IMR-90 (cell line): ENCODE measurements around the gene CAPZA2. TPM values are rescaled to one million over a fixed set of nuclear protein-coding genes. Genes with fewer than 3 reads are reported as not detected.

Experiments used
- ATAC-seq: fragments of 200-7000 bp; cut with Tn5 transposase; 2 replicates; pipeline ENCODE4 v1.9.1; 2020; ENCODE audit warnings: low read depth, mild to moderate bottlenecking, moderate library complexity
- Bru-seq: library from RNA; stranded (reverse); fragments of 400-500 nt; gene quantifications from one replicate; lab custom pipeline; 2021; lab: Mats Ljungman, UMichigan
- BruChase-seq, 2 experiments: library from RNA; stranded (reverse); fragments of 400-500 nt; gene quantifications; one replicate each; lab custom pipeline; 2021; lab: Mats Ljungman, UMichigan
- BruUV-seq: library from RNA; stranded (reverse); fragments of 400-500 nt; replicated peaks from 2 replicates; lab custom pipeline; 2021; lab: Mats Ljungman, UMichigan
- CTCF ChIA-PET: fragments of 300-600 bp; formaldehyde crosslinking; extraction: SDS; loops from one replicate; lab custom pipeline; 2021; ENCODE audit warnings: antibody characterized with exemption; lab: Yijun Ruan, JAX
- POLR2A ChIA-PET: fragments of 300-600 bp; sonication (Branson Sonifier 250); formaldehyde crosslinking; loops from one replicate; lab custom pipeline; 2022; ENCODE audit warnings: antibody characterized with exemption; ENCODE audit not compliant: unreplicated experiment; lab: Charles Lee
- DNase-seq: peaks from one replicate; pipeline ENCODE4 v3.0.0; 2013
- H2AFZ ChIP-seq: replicated peaks from 2 replicates; pipeline ENCODE3; 2013; ENCODE audit warnings: low read length, mild to moderate bottlenecking; ENCODE audit not compliant: poor library complexity
- H2AK5ac ChIP-seq: 2 replicates; pipeline ENCODE4 v1.6.1; 2013; ENCODE audit warnings: low read depth, low read length, inconsistent platforms
- H2AK9ac ChIP-seq: replicated peaks from 2 replicates; pipeline ENCODE3; 2013; ENCODE audit warnings: mild to moderate bottlenecking, low read depth, low read length, moderate library complexity; ENCODE audit not compliant: poor library complexity
- H2BK120ac ChIP-seq: 2 replicates; pipeline ENCODE4 v1.6.1; 2013; ENCODE audit warnings: low read depth, low read length, inconsistent platforms
- H2BK15ac ChIP-seq: 3 replicates; pipeline ENCODE4 v1.6.1; 2013; ENCODE audit warnings: low read depth, low read length, inconsistent platforms
- H2BK20ac ChIP-seq: 2 replicates; pipeline ENCODE4 v1.6.1; 2013; ENCODE audit warnings: low read depth, mild to moderate bottlenecking, inconsistent platforms, low read length, moderate library complexity
- H2BK5ac ChIP-seq: 2 replicates; pipeline ENCODE4 v1.6.1; 2013; ENCODE audit warnings: mild to moderate bottlenecking, low read depth, low read length, inconsistent platforms; ENCODE audit not compliant: poor library complexity, severe bottlenecking
- H3K14ac ChIP-seq: replicated peaks from 2 replicates; pipeline ENCODE4 v1.6.1; 2013; ENCODE audit warnings: low read depth, low read length, inconsistent platforms
- H3K18ac ChIP-seq: 2 replicates; pipeline ENCODE4 v1.6.1; 2013; ENCODE audit warnings: low read depth, low read length, control low read depth
- H3K23ac ChIP-seq: 2 replicates; pipeline ENCODE4 v1.6.1; 2013; ENCODE audit warnings: low read depth, low read length, inconsistent platforms
- H3K27ac ChIP-seq: 2 replicates; pipeline ENCODE4 v1.5.1; 2013; ENCODE audit warnings: mild to moderate bottlenecking, control low read depth, low read length; ENCODE audit not compliant: insufficient read depth
- H3K27me3 ChIP-seq: 2 replicates; pipeline ENCODE4 v1.6.1; 2013; ENCODE audit warnings: low read length; ENCODE audit not compliant: control insufficient read depth, insufficient read depth
- H3K36me3 ChIP-seq: 2 replicates; pipeline ENCODE4 v1.6.1; 2013; ENCODE audit warnings: low read length, mixed read lengths; ENCODE audit not compliant: control insufficient read depth, insufficient read depth
- H3K4ac ChIP-seq: 2 replicates; pipeline ENCODE4 v1.6.1; 2013; ENCODE audit warnings: low read depth, low read length, inconsistent platforms
- H3K4me1 ChIP-seq: 2 replicates; pipeline ENCODE4 v1.6.1; 2013; ENCODE audit warnings: low read length, mixed read lengths; ENCODE audit not compliant: control insufficient read depth, insufficient read depth
- H3K4me2 ChIP-seq: 2 replicates; pipeline ENCODE4 v1.6.1; 2013; ENCODE audit warnings: low read depth, mild to moderate bottlenecking, control low read depth, low read length, moderate library complexity
- H3K4me3 ChIP-seq: 2 replicates; pipeline ENCODE4 v1.5.1; 2013; ENCODE audit warnings: low read depth, mild to moderate bottlenecking, control low read depth, low read length, moderate library complexity; ENCODE audit not compliant: insufficient read depth
- H3K56ac ChIP-seq: 2 replicates; pipeline ENCODE4 v1.6.1; 2013; ENCODE audit warnings: low read length, inconsistent platforms; ENCODE audit not compliant: insufficient read depth; ENCODE audit errors: extremely low read depth
- H3K79me1 ChIP-seq, 2 experiments: 2 replicates each; pipeline ENCODE4 v1.6.1; 2013; ENCODE audit warnings: low read length in 2 of 2, inconsistent platforms in 1 of 2, low read depth in 1 of 2
- H3K9ac ChIP-seq: 2 replicates; pipeline ENCODE4 v1.6.1; 2013; ENCODE audit warnings: low read depth, low read length, control low read depth
- H3K9me1 ChIP-seq: 2 replicates; pipeline ENCODE4 v1.6.1; 2013; ENCODE audit warnings: low read length, inconsistent platforms; ENCODE audit not compliant: insufficient read depth
- H3K9me3 ChIP-seq: 2 replicates; pipeline ENCODE4 v1.6.1; 2013; ENCODE audit warnings: low read length; ENCODE audit not compliant: control insufficient read depth, insufficient read depth
- H4K20me1 ChIP-seq: 2 replicates; pipeline ENCODE4 v1.6.1; 2013; ENCODE audit warnings: low read length, inconsistent platforms; ENCODE audit not compliant: insufficient read depth
- H4K5ac ChIP-seq: 2 replicates; pipeline ENCODE4 v1.6.1; 2013; ENCODE audit warnings: mild to moderate bottlenecking, low read depth, low read length, control low read depth
- H4K8ac ChIP-seq, 2 experiments: 2 replicates each; pipeline ENCODE4 v1.6.1; 2013; ENCODE audit warnings: low read depth in 2 of 2, low read length in 2 of 2, control low read depth in 1 of 2, inconsistent platforms in 1 of 2
- H4K91ac ChIP-seq: 2 replicates; pipeline ENCODE4 v1.6.1; 2013; ENCODE audit warnings: low read depth, low read length, inconsistent platforms; ENCODE audit not compliant: insufficient read depth
- BHLHE40 ChIP-seq: fragments of 150-350 bp; IDR thresholded peaks from 2 replicates; pipeline ENCODE4 v1.6.1; 2016; ENCODE audit warnings: mild to moderate bottlenecking, low read depth, low read length
- CHD1 ChIP-seq: IDR thresholded peaks from 2 replicates; pipeline ENCODE4 v1.6.1; 2012; ENCODE audit warnings: low read depth, low read length, improper control_type of control experiment
- FOS ChIP-seq: fragments of 150-350 bp; IDR thresholded peaks from 2 replicates; pipeline ENCODE4 v1.6.1; 2016; ENCODE audit warnings: low read depth, low read length
- MAZ ChIP-seq: IDR thresholded peaks from 2 replicates; pipeline ENCODE4 v1.6.1; 2012; ENCODE audit warnings: low read depth, mild to moderate bottlenecking, low read length, improper control_type of control experiment, moderate library complexity, borderline replicate concordance
- MXI1 ChIP-seq: IDR thresholded peaks from 2 replicates; pipeline ENCODE4 v1.6.1; 2012; ENCODE audit warnings: low read depth, mild to moderate bottlenecking, low read length, moderate library complexity, borderline replicate concordance
- NFE2L2 ChIP-seq: fragments of 150-350 bp; IDR thresholded peaks from 2 replicates; pipeline ENCODE4 v1.6.1; 2016; ENCODE audit warnings: low read depth, mild to moderate bottlenecking, low read length
- POLR2A ChIP-seq: IDR thresholded peaks from 2 replicates; pipeline ENCODE4 v1.6.1; 2012; ENCODE audit warnings: mild to moderate bottlenecking, low read depth, low read length
- RAD21 ChIP-seq: IDR thresholded peaks from 2 replicates; pipeline ENCODE4 v1.6.1; 2012; ENCODE audit warnings: low read length, improper control_type of control experiment
- RCOR1 ChIP-seq: IDR thresholded peaks from 2 replicates; pipeline ENCODE4 v1.6.1; 2012; ENCODE audit warnings: mild to moderate bottlenecking, low read length, improper control_type of control experiment; ENCODE audit not compliant: insufficient replicate concordance
- RFX5 ChIP-seq: IDR thresholded peaks from 2 replicates; pipeline ENCODE4 v1.8.0; 2012; ENCODE audit warnings: low read depth, mild to moderate bottlenecking, low read length, moderate library complexity
- SMC3 ChIP-seq: fragments of 150-350 bp; IDR thresholded peaks from 2 replicates; pipeline ENCODE4 v1.6.1; 2016; ENCODE audit warnings: low read depth, mild to moderate bottlenecking, antibody characterized with exemption, low read length, moderate library complexity
- WGBS, 2 experiments: methylation state at CpG; one replicate each; pipeline versions ENCODE4 v1.1.5 to v1.1.7; 2013; ENCODE audit warnings: missing lambda C conversion rate in 2 of 2; ENCODE audit not compliant: insufficient read length in 1 of 2; ENCODE audit errors: extremely low coverage in 2 of 2; 5-methylcytosine and 5-hydroxymethylcytosine counted together
- dilution Hi-C: fragments of 300-500 bp; cut with HindIII; formaldehyde crosslinking; loops from one replicate; pipeline ENCODE4 v1.14.3; 2018; ENCODE audit warnings: low sequenced_read_pairs; ENCODE audit not compliant: unreplicated experiment
- in situ Hi-C: fragments of 300-500 bp; cut with MboI; formaldehyde crosslinking; loops from 3 replicates; pipeline ENCODE4 v1.14.3; 2019; ENCODE audit warnings: low sequenced_read_pairs, inconsistent platforms, mixed read lengths
- intact Hi-C: fragments of 100-400 bp; cut with micrococcal nuclease; formaldehyde crosslinking; loops from 2 replicates; pipeline ENCODE4 v1.10.0; 2022
- long read RNA-seq: library from polyadenylated mRNA; unstranded; transcript quantifications from one replicate; pipeline ENCODE4 v2.0.0, GENCODE V29; 2021; ENCODE audit not compliant: unreplicated experiment
- polyA plus RNA-seq, 3 experiments: library from polyadenylated mRNA; depleted of rRNA; stranded (reverse); fragments of >200 nt; gene quantifications; 2 replicates each; pipeline ENCODE4 v1.2.3, GENCODE V29; 2012; ENCODE audit warnings: low replicate concordance in 1 of 3
- total RNA-seq: library from RNA; depleted of rRNA; stranded (reverse); fragments of >200 nt; gene quantifications from 2 replicates; pipeline ENCODE4 v1.2.3, GENCODE V29; 2012; rRNA removed
- TF ChIP-seq, protein P1 (sequence below): fragments of 150-350 bp; IDR thresholded peaks from 2 replicates; pipeline ENCODE4 v1.6.1; 2016; ENCODE audit warnings: low read depth, mild to moderate bottlenecking, low read length, moderate library complexity, borderline replicate concordance
- TF ChIP-seq, protein P2 (sequence below): conservative IDR thresholded peaks from 2 replicates; pipeline ENCODE4 v1.5.1; 2012; ENCODE audit warnings: mild to moderate bottlenecking, low read depth, low read length, improper control_type of control experiment

CAPZA2 gene
- total RNA-seq (133 and 229 TPM in 2 replicates), polyA plus RNA-seq (2012; rRNA removed) (50.7 and 66.6 TPM in 2 replicates), Bru-seq, nascent RNA (percentile 95 among the genes with signal in this experiment), BruChase-seq, experiment 1, labeled RNA remaining after a 6-hour chase (percentile 86 among the genes with signal in this experiment), BruChase-seq, experiment 2, labeled RNA remaining after a 2-hour chase (percentile 81 among the genes with signal in this experiment)
- 5.7 and 9.2 TPM in 2 replicates for polyA plus RNA-seq (2012; cell fraction: cytosol; rRNA removed)
- 1.9 and 22.8 TPM in 2 replicates for polyA plus RNA-seq (2012; cell fraction: nucleus; rRNA removed; ENCODE audit: low replicate concordance)
- long read RNA-seq, full-length matches to known transcripts: 290 of 308 reads
- long read RNA-seq, partial matches to known transcripts: 4 of 308 reads
- long read RNA-seq, other reads (novel, unspliced or antisense): 14 of 308 reads

DNA sequence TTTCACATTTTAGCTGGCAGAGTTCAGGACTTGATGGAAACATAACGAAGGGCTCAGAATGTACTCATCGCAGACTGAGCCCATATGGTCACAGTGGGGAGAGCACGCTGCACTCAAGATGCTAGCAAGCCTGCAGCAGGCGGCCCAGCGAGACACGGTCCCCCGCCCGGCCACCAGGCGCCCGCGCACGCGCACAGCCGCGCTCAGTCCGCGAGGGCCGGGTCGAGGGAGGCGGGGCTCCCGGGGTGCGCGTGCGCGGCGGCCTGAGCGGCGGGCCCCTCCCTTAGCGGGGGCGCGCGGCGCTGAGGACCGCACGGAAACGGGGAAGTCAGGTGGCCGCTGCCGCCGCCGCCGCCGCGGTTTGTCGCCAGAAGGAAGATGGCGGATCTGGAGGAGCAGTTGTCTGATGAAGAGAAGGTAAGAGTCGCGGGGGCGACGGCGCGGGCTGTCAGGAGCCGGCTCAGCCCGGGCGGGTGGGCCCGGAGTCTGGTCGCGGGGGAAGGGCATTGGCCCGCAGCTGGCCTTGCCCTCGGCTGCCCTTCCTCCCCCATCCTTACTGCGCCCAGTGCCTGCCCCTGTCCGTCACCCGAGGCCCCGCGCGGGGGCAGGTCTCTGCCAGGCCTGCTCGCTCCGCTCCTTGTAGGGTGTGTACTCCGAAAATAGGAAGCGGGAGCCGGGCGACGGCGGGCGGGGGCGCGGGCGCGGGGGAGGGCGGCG is at the start of gene CAPZA2:
CAPZA2 (plus strand) TSS at position 354 of the 717 bp plus-strand sequence; CDS start at position 379, 25 bp downstream.
- peak within 1 kb of the TSS; percentile 67 for H4K5ac ChIP-seq
- no TSS peak for BruUV-seq
- ChIA-PET CTCF (no interaction called here), POLR2A (interaction anchor here (0.6 kb wide), 1 partner anchor 218 kb away, joined by 3 read pairs; no protein-coding TSS in a partner anchor)
- peak within 1 kb of the TSS; percentile 71 for H2AK5ac ChIP-seq
- H3K56ac ChIP-seq: peak within 1 kb of the TSS; percentile 95
- H2BK120ac ChIP-seq: peak within 1 kb of the TSS; percentile 64
- peak within 1 kb of the TSS; percentile 94 for H2AK9ac ChIP-seq
- peaks cover 34% of the 10 kb centered on the region for H4K20me1 ChIP-seq
- H2BK15ac ChIP-seq: peak within 1 kb of the TSS; percentile 33; the same call in 1 of the 3 replicates
- peak; percentile 88 for ATAC-seq
- peak within 1 kb of the TSS; percentile 95 for H3K4me3 ChIP-seq
- H2AFZ ChIP-seq: peak within 1 kb of the TSS; percentile 88
- H3K4me2 ChIP-seq: peak within 1 kb of the TSS; percentile 99
- H2BK20ac ChIP-seq: no peak within 1 kb of the TSS
- peak; percentile 85 for DNase-seq
- peak within 1 kb of the TSS; percentile 57 for H4K91ac ChIP-seq
- peak within 1 kb of the TSS; percentile 36 to 88 for H4K8ac ChIP-seq
- peak within 1 kb of the TSS; percentile 98 for H3K9ac ChIP-seq
- dilution Hi-C loops: no loop called here
- in situ Hi-C loops: no loop called here
- H3K36me3 ChIP-seq: 0 out of 2 replicates have a peak, but pooled peaks cover 2% of the 10 kb centered on the region
- H3K14ac ChIP-seq: peak within 1 kb of the TSS; percentile 97
- H3K27ac ChIP-seq: peak within 1 kb of the TSS; percentile 94
- H3K4me1 ChIP-seq: peaks cover 4% of the 10 kb centered on the region
- H3K79me1 ChIP-seq: peaks cover 2 to 20% of the 10 kb centered on the region in 2 experiments; a peak in 1 of 4 replicates
- peak within 1 kb of the TSS; percentile 96; the same call in 1 of the 2 replicates for H3K23ac ChIP-seq
- H3K27me3 ChIP-seq: no peaks in the 10 kb centered on the region
- peak within 1 kb of the TSS; percentile 77 for H3K18ac ChIP-seq
- WGBS, 2 experiments: 0% methylated on average over 14 of the region's 80 CpGs; no CpG with 5 or more reads in 1 of the 2 experiments
- intact Hi-C loops: no loop called here
- peak within 1 kb of the TSS; percentile 79 for H3K4ac ChIP-seq
- no peaks in the 10 kb centered on the region for H3K9me3 ChIP-seq
- peaks cover 2% of the 10 kb centered on the region for H3K9me1 ChIP-seq
- H2BK5ac ChIP-seq: peak within 1 kb of the TSS; percentile 90
- no peak for TF ChIP-seq NFE2L2
- TF ChIP-seq, protein P1, sequence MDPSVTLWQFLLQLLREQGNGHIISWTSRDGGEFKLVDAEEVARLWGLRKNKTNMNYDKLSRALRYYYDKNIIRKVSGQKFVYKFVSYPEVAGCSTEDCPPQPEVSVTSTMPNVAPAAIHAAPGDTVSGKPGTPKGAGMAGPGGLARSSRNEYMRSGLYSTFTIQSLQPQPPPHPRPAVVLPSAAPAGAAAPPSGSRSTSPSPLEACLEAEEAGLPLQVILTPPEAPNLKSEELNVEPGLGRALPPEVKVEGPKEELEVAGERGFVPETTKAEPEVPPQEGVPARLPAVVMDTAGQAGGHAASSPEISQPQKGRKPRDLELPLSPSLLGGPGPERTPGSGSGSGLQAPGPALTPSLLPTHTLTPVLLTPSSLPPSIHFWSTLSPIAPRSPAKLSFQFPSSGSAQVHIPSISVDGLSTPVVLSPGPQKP: no peak
- no peak for TF ChIP-seq SMC3
- TF ChIP-seq RAD21: no peak
- TF ChIP-seq FOS: 0 out of 2 replicates have a peak, but pooled peaks have one; percentile 1
- peak; percentile 90 for TF ChIP-seq POLR2A
- no peak for TF ChIP-seq RFX5
- peak; percentile 62 for TF ChIP-seq MXI1
- TF ChIP-seq, protein P2, sequence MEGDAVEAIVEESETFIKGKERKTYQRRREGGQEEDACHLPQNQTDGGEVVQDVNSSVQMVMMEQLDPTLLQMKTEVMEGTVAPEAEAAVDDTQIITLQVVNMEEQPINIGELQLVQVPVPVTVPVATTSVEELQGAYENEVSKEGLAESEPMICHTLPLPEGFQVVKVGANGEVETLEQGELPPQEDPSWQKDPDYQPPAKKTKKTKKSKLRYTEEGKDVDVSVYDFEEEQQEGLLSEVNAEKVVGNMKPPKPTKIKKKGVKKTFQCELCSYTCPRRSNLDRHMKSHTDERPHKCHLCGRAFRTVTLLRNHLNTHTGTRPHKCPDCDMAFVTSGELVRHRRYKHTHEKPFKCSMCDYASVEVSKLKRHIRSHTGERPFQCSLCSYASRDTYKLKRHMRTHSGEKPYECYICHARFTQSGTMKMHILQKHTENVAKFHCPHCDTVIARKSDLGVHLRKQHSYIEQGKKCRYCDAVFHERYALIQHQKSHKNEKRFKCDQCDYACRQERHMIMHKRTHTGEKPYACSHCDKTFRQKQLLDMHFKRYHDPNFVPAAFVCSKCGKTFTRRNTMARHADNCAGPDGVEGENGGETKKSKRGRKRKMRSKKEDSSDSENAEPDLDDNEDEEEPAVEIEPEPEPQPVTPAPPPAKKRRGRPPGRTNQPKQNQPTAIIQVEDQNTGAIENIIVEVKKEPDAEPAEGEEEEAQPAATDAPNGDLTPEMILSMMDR: peak; percentile 39
- TF ChIP-seq BHLHE40: no peak; the same call in 1 of the 2 replicates
- TF ChIP-seq CHD1: no peak
- TF ChIP-seq RCOR1: no peak
- peak; percentile 94 for TF ChIP-seq MAZ
